NCI-H1092 (cell line): ENCODE results near the gene BOC.

ENCODE experiments used
- DNase-seq: peaks from one replicate; lab custom pipeline; 2025; lab: John Stamatoyannopoulos, UW

The BOC gene

DNA sequence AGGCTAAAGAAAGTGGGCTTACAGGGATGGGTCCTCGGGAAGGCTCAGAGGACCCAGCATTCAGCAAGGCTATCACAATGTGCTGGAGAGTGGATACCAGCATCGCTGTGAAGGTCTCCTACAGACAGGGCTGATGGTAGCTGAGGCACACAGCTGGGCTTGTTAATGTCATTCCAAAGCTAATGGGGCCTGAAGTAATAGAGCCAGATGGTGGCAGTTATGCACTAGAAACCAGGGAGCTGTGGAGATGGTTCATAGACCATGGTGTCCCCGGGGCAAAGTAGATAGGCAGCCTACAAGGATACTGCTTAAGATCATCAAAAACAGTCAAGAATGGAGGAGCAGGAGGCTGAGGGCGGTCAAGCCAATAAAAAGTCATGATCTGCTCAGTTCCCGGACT lies 24.8 kb upstream of the BOC start:
- no peak for DNase-seq

DNA sequence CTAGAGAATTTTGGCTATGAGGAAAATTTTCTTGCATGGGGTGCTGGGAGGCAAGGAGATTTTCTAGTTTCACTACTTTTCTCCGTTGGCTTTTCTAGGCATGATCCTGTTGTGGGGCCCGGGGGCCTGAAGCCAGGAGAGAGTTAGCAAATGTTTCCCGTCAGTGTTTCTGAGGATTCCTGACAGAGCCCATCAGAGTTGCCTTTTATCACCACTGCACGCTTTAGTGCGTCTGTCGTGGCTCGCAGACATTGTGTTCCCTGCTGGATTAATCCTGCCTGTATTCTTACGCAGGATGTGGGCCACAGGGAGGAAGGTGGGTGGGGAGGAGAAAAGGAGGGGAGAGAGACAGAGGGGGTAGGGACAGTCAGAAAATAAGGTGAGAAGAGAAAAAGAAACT lies 18.1 kb upstream of the BOC start:
- no peak for DNase-seq

DNA sequence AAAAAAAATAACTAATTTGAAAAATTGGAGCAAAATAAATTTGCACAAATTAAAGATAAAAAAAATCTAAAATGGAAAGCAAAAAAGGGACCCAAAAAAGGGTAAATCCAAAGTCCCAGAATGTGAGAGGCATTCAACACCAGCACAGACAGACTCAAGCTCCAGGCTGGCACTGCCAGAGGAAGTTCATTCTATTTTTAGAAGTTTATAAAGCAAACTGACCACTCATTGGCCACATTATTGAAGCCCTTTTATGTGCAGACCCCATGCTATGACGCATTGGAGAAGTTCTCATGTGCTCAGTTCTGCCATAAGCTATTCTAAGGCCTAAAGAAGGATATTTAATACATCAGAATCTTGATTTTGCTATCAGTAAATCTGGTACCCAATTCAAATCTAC lies 17.6 kb upstream of the BOC start:
- DNase-seq = no peak

DNA sequence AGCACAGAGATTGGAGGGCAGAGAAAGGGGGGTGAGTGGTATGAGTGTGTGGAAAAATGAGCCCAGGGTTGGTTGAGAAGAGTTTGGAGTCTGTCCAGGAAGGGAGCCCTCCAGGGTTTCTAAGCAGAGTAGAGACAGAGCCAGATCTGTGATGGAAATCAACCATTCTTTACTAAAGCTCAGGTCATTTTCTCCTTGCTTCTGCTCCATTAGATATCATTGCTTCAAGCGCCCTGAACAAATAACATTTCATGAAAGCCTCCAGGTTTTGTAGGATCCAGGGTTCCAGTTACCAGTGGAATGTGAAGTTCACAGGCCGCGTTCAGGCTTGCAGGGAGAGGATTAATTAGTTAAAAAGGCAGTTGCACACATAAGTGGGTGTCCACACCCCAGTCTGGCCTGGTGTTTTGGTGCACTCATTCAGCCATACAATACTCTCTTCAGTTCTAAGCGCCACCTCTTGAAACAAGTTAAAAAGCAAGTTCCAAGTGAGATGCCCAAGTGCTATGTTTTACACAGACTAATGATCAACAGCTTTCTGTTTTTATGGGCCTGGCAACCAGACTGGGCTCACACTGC lies 16.4 kb upstream of the BOC start:
- DNase-seq = peak; percentile 60

DNA sequence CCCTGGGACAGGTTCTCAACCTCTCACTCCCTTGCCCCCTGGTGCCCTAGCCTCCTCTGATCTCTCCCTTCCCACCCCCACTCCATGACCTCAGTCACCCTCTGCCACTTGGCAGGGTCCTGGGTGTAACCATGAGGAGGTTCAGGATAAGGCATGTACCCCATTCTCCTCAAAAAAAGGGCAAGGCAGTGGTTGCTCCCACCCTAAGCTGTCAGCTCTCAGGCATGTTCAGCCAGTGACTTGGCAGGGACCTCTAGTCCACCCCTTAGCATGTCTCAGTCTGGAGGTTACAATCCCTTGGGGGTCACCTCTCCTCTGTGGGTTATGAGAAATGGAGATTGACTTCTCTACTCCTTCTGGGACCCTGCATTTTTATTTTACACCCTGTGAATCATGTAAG lies 11.0 kb upstream of the BOC start:
- no peak for DNase-seq

DNA sequence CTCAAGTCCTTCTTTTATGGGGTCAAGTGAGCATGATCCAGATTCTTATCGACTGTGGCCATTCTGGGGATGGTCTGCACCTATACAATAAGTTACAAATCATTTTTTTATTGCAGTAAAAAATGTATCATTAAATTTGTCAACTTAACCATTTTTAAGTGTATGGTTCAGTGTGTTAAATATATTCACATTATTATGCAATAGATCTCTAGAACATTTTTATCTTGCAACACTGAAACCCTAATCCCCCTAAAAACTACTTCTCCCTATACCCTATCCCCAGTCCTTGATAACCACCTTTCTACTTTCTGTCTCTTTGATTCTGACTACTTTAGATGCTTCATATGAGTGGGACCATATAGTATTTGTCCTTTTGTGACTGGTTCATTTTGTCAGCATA lies 10.4 kb upstream of the BOC start:
- no peak for DNase-seq

DNA sequence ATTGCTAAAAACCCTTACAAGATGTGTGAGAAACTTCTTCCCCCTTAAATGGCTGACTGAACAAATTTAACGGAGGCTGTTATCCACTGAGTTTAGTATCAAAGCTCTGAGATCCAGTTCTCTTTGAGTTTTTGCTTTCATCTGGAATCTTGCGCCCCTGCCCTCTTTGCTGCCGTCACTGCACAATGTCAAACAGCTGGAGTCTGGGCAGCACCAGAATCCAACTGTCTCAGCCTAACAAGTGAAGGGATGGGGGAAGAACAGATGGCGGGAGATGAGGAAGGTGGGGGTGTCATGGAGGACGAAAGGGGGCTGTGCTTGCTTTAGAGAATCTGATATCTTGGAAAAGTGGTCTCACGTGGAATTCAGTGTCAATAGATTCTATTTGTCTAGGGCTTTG lies 7.0 kb upstream of the BOC start:
- no peak for DNase-seq

DNA sequence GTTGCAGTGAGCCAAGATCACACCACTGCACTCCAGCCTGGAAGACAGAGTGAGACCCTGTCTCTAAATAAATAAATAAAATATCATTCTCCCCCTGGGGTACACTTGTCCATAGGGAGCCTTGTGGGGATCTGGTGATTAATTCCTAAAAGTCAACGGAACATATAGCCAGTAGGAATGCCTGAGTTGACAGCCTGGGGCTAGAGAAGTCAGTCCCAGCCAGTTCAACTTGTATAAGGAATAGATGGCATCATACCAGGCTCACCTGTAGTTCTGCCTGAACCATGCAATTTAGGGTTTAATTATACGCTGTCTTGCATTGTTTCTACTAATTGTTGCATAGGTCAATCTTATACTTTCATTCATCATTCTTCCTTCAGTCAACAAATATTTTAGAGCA lies 5.9 kb upstream of the BOC start:
- DNase-seq = no peak

DNA sequence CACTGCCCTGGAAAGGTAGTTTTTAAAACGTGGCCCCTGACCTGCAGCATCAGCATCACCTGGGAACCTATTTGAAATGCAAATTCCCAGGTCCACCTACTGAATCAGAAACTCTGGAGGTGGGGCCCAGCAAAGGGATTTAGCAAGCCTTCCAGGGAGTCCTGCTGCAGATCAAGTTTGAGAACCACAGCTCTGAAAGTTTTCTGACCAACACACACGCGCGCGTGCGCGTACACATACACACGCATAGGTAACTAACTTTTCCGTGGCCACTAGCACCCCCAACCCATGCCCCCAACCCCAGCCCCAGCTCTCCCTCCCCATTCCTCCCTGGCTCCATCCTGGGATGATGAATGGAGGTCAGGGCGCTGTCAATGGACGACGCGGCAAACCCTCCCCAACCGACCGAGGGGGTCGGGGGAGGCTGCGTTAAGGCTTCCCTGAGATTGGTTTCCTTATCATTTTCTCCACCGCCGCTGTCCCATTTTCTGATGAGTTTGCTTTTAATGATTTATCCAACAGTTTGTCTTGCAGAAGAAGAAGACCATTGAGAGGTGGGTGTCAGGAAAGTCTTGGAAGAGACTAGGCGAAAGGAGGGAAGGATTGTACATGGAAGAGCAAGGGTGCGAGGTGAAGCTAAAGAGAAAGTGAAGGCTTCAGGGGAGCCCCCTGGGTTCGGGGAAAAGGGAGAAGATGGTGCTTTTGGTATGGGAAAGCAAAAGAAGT lies 590 bp upstream of the BOC start:
- no peak for DNase-seq

DNA sequence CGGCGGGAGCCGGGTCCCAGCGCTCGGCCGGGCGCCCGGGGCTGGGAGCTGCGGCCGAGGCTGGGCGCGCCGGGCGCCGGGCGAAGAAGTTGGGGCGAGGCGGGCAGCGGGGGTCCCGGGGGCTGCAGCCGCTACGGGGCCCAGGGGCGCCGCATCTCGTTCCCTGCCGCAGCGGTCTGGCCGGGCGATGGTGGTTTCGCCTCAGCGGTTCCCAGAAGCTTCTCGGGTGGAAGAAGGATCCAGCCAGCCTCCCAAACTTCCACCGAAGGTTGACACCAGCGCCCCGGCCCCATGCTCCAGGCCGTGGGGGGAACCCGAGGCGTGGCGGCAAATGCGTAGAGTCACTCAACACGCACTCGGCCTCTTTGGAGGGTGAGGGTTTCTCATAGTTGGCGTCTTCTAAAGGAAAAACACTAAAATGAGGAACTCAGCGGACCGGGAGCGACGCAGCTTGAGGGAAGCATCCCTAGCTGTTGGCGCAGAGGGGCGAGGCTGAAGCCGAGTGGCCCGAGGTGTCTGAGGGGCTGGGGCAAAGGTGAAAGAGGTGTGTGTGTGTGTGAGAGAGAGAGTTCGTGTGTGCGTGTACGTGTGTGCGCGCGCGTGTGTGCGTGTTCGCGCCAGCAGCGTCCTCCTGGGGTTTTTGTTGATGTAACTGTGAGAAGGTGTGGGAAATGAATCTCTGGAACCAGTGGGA lies 940 bp downstream of the BOC start:
- DNase-seq = no peak

DNA sequence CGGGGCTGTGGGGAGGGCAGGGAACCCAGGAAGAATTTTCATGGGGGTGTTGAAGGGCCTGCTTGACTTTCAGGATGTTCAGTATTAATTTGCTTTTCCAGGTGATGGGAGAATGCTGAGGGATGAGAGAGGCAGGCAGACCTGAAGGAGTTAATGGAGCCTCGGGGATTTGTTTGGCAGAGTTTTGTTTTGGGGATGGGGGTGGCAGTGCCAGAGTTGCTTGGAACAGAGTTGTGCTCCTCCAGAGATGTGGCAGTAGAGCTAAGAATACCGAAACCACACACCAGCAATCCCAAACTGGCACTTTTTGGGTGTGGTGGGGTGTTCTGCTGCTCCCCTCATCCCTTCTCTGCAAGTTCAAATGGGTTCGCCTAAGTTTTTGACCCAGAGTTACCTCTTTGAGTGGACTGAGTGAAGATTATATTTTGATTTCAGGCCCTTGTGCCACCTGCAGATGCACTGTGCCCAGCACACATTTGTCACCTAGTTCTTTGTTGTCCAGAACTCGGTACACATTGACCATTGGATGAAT lies 1.6 kb downstream of the BOC start:
- no peak for DNase-seq

DNA sequence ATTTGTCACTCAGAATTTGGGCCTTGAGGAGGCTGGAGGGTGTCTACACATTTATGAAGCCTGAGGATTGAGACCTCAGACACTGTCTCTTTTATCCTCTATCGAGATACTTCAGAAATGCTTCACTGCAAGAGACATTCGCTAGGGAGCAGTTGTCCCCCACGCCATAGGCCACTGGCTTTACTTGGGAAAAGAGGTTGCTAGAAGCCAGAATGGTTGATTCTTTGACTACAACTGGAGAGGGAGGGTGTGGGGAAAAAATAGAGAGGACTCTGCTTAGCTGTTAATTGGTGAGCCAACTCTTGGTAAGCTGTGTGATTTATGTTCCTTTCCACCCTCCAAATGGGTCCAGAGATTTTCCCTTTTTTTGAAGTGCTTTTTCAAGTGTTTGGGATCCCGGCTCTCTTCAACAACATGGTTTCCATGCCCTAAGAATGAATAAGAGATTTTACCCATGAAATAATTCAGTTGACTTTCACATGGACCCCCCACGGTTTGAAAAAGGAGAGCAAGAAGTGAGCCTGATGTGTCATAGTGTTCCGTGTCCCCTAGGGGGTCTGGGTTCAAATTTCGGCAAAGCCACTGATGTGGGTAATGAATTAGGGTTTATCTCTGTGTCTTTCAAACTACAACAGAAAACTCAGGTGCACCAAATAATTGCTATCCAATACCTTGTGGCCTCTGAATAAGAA lies 2.7 kb downstream of the BOC start:
- no peak for DNase-seq

DNA sequence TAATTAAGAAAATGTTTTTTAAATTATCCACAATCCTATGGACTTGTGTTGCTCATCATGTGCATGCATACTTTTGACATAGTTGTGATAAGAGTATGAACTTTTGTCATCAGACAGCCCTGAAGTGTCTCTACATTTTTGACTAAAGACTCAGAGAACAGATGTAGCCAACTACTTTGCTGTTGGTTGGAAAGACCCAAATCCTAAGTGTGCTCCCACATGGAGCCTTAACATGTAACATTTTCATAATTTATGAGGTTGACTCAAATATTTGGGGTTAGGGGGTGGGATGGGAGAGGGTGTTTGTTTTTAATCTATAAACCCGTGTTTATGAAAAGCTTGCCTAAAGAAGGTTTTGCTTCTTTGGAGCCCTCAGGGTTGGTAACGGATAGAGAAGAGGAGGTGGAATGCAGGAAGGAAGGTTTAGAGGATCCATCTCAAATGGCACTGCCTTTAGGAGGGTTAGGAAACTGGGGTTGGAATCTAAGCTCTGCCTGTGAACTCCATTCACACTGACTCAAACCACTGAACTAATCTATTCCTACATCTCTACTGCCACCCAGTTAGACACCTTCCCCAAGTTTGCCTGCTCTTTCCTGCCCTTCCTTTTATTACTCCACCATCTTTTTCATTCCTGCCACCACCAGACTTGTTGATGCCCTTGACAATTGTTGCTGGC lies 3.7 kb downstream of the BOC start:
- no peak for DNase-seq

DNA sequence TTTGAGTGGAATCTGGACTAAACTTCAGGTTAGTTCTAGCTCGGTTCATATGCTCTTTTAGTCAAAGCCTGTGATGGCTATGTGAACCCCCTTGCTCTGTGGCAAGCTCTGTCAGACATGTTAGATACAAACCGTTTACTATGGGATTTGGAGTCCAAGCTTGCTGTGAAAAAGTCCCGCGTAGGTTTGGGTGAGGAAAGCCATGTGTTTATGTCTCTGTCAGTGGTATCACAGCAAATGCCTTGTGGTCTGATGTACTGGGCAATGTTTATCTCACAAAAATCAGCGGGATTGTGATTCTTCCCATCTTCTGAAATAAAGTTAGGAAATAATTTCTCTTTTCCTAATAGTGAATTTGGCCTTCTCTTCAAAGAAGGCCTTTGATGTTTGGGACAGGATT lies 5.0 kb downstream of the BOC start:
- DNase-seq = no peak

DNA sequence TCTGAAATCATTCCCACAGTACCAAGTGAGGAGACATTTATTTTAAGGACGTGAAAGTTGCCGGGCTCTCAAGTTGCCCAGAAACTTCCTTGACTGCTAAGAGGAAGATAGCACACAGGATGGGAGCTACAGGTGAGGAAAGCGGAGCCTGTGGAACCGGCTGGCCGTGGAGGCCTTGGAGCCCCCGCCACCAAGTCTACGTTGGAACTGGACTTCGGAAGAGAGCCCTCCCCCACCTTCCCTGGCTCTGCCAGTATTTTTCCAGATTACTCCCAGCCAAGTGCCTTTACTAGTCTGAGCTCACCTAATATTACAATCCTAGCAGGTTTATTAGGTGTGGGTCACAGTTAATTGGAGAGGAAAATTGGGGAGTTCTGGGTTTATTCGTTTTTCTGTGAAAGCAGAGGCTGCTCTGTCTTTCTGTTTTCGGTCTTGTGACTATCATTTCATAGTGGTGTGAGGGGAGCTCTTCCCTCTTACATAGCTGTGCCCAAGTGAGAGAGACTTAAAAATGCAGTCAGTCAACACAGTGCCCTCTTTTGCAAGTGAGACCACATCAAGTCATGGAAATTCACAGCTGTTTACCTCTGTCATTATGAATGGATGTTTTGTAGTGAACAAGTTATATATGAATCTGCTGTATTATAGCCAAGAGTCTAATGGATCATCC lies 6.8 kb downstream of the BOC start:
- no peak for DNase-seq

DNA sequence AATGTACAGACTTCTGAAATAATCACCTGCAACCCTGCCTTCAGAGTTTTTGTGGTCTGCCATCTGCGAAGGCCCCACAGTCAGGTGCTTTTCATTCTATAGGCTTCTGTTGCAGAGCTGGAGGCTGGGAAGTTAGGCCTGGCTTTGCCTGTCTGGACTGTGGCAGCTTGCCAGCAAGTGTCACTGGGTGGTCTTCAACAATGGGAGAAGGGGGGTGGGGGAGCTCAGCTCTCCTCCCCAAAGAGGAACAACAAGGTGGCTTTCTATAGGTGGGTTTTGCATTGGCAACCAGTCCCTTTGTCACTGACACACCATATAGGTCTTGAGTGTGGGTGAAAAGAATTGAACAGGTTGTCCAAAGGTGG lies 7.3 kb downstream of the BOC start:
- no peak for DNase-seq

DNA sequence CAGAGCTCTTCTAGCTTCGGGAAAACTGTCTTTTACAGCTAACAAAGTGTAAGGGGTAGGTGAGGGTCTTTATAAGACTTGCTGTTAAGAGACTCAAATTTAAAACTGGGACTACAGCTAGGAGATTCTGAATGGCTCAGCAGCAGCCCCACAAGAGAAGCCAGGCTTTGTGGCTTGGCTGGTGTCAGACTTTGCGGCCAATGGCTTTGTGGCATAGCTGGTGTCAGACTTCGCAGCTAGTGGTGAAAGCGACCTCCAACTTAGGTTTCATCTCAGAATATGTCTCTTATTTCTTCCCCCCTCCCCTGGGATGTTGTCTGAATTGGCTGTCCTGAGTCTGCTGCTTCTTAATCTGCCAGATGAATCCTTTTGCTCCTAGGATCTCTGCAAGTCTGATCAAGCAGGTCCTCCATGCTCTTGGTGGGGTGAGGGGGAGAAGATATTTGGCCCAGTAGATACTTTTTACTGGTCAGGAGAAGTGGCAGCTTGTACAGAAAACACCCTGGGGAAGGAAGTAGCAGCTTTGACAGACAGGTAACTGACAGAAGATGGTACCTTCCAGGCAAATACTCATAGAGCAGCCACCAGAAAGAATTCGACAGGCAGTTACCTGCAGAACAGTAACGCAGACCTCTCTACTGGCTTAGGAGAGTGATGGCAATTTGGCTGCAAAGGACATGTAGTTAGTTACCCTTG lies 8.4 kb downstream of the BOC start:
- no peak for DNase-seq

DNA sequence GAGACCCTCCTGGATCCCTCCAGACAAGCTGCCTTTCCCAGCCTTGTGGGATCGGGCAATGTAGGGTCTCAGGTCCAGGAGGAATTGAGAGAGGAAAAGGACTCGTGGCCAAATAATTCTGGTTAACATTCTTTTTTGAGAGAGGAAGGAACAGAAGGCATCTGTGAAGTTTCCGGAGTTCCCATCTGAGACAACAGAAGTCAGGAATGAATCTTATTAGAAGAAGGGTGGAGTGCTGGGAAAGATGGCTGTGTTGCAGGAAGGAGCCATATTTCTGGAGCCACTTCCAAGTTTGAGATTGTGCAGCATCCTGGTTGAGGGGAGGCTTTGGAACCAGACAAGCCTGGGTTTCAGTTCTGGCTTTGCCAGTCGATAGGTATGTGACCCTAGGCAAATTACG lies 9.4 kb downstream of the BOC start:
- no peak for DNase-seq

DNA sequence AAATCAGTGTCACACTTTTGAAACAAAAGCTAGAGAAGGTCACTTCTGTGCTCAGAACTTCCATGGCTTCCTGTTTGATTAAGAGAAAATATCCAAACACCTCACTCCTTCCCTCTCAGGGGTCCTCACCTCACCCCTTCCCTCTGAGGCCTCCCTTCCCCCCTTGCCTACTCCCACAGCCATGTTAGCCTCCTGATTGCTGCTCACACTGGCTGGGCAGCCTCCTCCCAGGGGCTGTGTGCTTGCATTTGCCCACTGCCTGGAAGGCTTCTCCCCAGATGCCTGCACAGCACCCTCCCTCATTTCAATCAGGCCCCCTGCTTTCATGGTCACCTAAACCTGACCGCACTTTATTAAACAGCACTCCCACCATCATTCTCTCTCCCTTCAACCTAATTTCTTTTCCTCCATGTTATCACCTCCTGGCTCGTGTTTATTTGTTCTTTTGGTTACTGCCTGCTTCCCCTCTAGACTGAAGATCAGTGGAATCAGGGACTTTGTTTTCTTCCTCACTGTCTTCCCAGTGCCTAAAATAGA lies 10.4 kb downstream of the BOC start:
- DNase-seq = no peak

DNA sequence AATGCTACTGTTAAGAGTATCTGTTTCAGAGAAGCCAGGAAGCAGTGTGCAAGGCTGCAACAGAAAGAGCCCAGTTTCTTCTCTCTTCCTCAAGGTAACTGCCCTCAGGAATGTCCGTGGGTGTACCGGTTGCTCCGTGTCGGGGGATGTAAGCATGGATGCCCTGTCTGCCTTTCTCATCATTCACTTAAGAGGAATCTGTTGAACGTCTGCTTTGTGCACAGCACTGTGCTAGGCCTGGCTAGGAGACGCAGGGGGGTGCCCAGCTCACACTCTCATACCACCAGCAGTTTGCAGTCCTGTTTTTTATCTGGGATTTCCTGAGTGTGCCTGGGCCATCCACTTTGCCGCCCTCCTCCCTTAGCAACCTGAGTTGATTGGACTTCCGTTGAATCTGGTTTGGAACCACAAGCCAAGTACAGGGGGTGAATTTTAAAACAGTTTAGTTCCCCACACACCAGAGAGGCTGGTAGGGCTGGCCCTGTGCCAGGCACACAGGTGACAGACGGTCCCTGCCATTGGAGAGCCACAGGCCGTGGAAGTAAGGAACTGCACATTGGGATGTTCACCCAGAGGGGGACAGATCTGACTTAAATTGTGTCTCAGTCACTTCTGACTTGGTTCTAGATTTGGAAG lies 11.2 kb downstream of the BOC start:
- peak; percentile 50 for DNase-seq
